NCI-H2081 treated with DMSO at 0.1 percent for 48 hours (cell line): ENCODE data around the gene ABHD1.
"Not testable (repeated sequence)": the region's sequence is repeated elsewhere in the genome, so short reads cannot be mapped to it uniquely, and the experiment has no call there.

Source experiments
- DNase-seq: peaks from one replicate; lab custom pipeline; 2025; lab: John Stamatoyannopoulos, UW

The ABHD1 gene

DNA sequence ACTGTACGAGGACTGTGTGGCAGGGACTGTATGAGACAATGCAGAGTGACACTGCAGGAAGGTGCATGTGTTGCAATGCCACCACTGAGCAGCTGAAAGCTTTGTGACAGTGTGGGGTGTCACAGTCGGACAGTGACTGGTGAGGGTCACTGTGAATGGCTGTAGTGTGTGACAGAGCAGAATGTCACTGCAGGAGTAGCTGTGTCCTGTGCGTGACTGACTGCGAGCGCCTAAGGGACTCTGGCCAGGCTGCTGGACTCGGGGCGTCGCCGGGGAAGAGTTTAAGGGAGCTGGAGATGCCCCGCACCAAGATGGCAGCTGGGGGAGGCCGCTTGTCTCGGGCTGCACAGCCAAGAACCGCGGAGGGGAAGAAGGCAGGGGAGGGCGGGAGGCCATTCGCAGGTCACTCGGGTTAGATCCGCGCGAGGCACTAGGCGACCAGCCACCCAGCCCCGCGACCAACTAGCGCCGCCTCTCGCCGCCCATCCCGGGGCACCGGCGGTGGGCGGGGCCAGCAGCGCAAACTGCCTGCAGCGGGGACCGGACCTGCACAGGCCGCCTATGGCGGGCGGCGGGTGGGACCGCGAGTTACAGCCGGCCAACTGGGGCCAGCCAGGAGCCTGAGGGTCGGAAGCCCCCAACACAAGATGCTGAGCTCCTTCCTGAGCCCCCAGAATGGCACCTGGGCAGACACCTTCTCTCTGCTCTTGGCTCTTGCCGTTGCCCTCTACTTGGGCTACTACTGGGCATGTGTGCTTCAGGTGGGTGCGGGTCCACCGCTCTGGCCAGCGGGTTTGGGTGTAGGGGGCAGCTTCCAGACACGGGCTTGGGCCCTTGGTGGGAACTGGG, at the start of gene ABHD1:
TSS of gene ABHD1 (plus strand) at position 514 of the 849 bp plus-strand sequence. CDS start at position 648, 134 bp downstream.
- DNase-seq, result no peak

DNA sequence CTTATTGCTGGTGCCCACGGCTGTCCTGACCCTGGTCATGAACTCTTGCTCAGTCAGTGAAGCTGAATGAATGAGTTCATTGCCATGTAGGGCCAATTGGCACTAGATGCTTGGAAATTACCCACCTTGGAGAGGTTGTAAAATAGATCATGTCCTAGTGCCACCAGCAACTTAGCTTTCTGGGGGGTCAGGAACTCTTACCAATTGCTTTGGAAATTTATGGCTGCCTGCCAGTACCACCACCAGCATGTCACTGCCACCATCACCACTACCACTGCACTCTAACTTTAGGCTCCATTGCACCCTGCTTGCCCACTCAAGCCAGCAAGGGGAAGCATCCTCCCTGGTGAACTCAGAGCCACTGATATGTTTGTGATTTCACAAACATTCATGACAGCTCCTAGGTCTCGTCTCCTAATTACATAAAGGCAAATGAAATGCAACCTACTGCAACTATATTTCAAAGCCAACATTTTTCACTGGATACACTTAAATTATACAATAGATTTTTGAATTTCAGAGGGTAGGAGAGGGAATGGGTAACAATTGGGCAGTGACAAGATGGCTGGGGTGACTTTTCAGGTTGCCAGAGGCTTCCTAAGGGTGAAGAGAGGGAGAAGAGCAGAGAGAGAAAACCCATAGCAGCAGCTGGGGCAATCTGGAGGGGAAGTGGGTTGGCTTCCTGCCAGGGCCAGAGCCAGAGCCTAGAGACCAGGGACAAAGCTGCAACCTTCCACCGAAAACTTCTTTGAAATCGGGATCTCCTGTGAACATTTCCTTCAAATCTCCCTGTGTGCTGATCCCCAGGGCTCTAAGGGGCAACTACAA, 48.7 kb upstream of the ABHD1 start:
- no peak for DNase-seq

DNA sequence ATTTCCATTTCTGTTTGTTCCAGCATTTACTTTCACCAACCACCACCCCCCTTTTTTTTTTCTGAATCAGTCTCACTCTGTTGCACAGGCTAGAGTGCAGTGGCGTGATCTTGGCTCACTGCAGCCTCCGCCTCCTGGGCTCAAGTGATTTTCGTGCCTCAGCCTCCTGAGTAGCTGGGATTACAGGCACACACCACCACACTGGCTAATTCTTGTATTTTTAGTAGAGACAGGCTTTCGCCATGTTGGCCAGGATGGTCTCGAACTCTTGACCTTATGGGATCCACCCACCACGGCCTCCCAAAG, 48.1 kb upstream of the ABHD1 start:
- not testable (repeated sequence) for DNase-seq

DNA sequence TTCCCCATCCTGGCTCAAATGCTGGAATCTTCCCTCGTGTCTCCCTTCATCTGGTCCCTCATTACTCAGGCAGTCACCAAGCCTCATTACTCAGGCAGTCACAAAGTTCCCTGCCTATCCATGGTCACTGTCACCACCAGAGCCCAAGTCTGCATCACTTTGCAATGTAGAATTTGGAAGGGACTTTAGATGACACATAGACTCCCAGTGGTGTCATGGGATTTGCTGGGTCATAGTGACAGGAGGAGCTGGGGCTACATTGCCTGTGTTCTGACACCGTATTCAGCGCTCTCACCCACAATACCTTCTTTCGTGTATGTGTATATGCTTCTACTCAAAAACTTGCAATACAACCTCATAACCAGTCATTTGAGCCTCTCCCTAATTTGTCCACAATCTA, 47.3 kb upstream of the ABHD1 start:
- no peak for DNase-seq

DNA sequence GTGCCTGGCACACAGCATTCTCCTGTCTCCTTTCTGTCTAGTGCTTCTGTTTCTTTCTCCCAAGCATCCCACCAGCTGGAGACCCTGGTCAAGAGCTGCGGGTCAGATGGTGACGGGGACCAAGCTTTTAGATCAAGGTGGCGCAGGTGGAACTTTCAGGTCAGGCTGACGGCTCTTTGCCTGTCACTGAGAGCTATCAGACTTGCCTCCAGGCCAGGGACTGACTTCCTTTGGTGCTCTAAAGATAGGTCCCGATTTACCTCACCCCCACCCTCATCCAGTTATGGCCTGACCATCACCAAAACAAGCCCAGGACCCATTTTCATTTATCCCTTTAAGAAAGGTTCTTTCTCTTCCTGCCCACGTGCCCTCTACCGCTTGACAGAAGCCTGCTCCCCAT, 46.4 kb upstream of the ABHD1 start:
- no peak for DNase-seq

DNA sequence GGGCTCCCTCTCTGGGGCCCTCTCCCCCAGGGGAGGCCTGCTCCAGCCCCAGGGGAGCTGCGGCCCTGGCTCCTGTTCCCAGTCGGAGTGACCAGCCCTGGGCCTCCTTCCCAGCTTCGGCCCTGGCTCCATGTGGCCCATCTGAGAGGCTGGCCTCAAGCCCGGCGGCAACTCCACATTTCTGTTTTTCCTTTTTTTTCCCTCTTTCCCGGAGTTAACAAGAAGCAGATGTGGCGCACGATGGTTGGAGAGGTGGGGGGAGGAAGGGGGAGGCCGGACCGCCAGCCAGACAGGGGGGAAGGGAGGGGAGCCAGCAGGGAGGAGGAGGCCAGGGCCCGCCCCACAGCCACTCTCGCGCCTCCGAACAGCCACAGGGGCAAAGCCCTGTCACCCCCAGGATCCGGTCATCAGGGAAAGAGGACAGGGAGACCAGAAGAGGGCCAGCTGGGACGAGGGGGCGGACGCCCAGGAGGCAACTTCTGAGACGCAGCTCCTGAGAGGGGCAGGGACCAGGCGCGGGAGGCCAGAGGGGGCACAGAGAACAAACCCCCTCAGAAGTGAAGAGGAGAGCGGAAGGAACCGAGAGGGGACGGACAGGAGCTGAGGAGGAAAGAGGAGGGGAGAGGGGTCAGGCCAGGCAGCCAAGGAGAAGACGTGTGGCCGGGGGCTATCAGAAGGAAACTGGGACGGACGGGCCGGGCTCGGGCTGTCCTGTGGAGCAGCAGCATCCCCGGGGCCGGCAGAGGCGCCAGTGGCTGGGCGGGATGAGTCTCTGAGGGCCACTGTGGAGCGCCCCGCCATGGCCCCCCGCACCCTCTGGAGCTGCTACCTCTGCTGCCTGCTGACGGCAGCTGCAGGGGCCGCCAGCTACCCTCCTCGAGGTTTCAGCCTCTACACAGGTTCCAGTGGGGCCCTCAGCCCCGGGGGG, 45.1 kb upstream of the ABHD1 start, which contains the start of gene EMILIN1:
TSS of gene EMILIN1 (plus strand) at position 349 of the 928 bp plus-strand sequence. CDS start at position 800, 451 bp downstream.
- DNase-seq, result no peak

DNA sequence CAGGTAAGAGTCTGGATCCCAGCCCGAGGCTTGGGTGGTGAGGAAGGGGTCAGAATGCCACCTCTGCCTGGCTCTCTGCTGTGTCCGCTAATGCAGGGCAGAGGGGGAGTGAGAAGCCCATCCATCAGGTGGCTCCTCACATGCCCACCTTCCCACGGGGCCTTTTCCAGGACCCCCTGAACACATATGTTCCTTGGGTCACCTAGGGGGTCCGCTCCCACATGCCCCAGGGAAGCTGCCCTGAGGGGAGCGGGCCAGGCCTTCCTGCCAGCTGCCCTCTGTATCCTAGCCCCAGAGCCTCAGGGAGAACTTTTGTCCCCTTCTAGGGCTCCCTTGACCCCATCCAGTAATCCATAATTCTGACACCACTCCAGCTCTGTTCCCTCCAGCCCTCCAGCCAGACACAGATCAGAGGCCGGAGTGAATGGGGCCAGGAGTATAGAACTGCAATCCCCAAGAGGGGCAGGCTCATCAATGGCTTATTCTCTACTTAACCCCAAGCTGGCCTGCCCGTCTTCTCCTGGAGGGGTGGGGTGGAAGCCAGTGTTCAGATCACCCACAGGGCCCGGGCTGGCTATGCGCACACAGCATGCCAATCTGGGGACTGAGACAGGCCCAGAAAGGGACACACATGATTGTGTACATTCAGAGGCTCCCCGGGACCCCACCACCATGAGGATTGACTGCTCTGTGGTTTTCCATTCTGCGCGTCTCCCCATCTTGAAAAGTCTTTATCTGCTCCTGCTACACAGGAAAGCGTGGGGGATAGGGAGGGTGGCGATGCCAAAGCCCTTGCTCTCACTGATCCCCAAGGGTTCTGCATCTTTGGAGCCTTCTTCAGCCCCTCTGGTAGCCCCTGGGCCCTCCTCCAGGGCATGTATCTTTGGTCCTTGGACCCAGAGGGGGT, 44.1 kb upstream of the ABHD1 start:
- DNase-seq, result no peak

DNA sequence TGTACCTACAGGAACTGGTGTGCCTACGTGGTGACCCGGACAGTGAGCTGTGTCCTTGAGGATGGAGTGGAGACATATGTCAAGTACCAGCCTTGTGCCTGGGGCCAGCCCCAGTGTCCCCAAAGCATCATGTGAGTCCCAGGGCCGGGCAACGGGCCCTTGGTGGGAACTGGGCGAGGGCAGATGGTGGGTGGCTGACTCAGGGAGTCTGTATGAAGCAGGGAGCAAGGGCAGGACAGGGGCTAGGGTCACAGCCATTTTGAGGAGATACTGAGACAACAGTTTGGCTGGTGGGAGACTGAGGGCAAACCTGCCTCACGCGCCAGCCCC, 43.5 kb upstream of the ABHD1 start:
- no peak for DNase-seq

DNA sequence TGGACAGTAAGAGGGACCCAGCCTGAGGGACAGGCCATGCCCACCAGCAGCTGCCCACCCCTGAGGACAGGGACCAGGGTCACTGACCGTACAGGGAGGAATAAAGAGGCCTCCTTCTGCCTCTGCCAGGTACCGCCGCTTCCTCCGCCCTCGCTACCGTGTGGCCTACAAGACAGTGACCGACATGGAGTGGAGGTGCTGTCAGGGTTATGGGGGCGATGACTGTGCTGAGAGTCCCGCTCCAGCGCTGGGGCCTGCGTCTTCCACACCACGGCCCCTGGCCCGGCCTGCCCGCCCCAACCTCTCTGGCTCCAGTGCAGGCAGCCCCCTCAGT, 43.0 kb upstream of the ABHD1 start:
- DNase-seq, result no peak

DNA sequence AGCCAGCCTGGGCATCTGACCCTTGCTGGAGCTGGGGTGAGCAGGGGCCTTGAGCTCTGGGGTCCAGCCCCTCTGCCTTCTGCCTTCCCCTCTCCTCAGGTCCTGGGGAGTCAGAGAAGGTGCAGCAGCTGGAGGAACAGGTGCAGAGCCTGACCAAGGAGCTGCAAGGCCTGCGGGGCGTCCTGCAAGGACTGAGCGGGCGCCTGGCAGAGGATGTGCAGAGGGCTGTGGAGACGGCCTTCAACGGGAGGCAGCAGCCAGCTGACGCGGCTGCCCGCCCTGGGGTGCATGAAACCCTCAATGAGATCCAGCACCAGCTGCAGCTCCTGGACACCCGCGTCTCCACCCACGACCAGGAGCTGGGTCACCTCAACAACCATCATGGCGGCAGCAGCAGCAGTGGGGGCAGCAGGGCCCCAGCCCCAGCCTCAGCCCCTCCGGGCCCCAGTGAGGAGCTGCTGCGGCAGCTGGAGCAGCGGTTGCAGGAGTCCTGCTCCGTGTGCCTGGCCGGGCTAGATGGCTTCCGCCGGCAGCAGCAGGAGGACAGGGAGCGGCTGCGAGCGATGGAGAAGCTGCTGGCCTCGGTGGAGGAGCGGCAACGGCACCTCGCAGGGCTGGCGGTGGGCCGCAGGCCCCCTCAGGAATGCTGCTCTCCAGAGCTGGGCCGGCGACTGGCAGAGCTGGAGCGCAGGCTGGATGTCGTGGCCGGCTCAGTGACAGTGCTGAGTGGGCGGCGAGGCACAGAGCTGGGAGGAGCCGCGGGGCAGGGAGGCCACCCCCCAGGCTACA, 41.4 kb upstream of the ABHD1 start:
- DNase-seq, result no peak

DNA sequence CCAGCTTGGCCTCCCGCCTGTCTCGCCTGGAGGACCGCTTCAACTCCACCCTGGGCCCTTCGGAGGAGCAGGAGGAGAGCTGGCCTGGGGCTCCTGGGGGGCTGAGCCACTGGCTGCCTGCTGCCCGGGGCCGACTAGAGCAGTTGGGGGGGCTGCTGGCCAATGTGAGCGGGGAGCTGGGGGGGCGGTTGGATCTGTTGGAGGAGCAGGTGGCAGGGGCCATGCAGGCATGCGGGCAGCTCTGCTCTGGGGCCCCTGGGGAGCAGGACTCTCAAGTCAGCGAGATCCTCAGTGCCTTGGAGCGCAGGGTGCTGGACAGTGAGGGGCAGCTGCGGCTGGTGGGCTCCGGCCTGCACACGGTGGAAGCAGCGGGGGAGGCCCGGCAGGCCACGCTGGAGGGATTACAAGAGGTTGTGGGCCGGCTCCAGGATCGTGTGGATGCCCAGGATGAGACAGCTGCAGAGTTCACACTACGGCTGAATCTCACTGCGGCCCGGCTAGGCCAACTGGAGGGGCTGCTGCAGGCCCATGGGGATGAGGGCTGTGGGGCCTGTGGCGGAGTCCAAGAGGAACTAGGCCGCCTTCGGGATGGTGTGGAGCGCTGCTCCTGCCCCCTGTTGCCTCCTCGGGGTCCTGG, 40.7 kb upstream of the ABHD1 start:
- DNase-seq, result no peak

DNA sequence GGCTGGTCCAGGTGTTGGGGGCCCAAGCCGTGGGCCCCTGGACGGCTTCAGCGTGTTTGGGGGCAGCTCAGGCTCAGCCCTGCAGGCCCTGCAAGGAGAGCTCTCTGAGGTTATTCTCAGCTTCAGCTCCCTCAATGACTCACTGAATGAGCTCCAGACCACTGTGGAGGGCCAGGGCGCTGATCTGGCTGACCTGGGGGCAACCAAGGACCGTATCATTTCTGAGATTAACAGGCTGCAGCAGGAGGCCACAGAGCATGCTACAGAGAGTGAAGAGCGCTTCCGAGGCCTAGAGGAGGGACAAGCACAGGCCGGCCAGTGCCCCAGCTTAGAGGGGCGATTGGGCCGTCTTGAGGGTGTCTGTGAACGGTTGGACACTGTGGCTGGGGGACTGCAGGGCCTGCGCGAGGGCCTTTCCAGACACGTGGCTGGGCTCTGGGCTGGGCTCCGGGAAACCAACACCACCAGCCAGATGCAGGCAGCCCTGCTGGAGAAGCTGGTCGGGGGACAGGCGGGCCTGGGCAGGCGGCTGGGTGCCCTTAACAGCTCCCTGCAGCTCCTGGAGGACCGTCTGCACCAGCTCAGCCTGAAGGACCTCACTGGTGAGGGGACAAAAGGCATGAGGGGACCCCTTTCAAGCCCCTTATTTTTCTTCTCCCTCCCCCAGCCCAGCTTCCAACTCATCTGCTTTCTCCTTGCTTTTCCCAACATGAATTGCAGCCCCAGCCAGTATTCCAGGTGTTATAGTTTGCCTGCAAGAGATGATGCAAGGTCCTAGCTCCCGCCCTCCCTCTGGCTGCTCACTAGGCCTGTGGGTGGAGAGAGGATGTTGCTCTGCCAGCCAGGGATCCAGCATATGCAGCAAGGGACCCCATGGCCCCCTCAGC, 40.0 kb upstream of the ABHD1 start:
- no peak for DNase-seq

DNA sequence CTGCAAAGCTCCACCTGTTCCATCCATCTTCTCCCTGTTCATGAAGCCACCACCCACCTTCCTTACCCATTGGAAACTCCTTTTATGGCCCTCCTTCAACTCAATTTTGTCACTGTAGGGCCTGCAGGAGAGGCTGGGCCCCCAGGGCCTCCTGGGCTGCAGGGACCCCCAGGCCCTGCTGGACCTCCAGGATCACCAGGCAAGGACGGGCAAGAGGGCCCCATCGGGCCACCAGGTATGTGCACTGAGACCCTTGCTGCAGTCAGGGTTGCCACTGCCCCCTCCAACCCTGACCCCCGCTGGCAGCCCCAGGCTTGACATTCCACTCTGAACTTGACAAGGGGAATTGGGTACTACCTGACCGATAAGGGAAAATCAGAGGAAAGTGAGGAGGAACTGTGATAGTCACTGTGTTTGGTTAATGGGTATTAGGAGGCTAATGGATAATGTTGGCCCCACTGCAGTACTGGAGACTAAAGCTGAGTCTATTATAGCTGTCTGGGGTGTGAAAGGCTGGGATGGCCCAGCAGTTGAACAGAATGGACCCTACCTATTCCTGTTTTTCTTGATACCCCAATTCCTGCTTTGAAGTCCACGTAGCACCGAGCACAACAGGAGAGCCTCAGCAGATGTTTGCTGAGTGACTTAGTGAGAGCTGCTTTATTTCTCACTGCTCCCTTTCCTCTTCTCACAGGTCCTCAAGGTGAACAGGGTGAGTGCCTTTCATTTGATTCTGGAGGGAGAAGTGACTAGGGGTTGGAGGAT, 39.1 kb upstream of the ABHD1 start:
- DNase-seq, result no peak

DNA sequence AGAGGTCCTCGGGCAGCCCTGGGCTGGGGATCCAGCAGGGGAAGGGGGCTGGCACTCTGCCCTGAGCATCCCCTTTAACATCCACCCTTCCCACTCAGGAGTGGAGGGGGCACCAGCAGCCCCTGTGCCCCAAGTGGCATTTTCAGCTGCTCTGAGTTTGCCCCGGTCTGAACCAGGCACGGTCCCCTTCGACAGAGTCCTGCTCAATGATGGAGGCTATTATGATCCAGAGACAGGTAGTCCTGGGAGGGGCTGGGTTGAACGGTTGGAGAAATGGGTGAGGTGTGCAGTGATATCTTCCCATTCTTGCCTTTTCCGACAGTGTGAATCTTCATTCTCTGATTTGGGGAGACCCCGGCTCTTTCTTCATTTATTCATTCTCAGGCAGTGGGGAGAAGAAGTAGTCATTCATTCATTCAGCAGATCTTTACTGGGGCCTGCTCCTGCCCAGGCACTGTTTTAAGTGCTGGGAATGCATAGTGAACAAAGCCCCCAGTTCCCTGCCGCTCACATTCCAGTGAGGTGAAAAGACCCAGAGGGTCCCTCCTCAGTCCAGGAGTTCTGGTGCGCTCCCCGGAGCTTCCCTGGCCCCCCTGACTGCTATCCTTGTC, 38.4 kb upstream of the ABHD1 start:
- DNase-seq, result no peak

DNA sequence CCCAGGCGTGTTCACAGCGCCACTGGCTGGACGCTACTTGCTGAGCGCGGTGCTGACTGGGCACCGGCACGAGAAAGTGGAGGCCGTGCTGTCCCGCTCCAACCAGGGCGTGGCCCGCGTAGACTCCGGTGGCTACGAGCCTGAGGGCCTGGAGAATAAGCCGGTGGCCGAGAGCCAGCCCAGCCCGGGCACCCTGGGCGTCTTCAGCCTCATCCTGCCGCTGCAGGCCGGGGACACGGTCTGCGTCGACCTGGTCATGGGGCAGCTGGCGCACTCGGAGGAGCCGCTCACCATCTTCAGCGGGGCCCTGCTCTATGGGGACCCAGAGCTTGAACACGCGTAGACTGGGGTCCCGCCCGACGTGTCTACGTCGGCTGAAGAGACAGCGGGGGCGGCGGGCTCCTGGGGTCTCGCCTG, 37.9 kb upstream of the ABHD1 start:
- DNase-seq, result no peak

DNA sequence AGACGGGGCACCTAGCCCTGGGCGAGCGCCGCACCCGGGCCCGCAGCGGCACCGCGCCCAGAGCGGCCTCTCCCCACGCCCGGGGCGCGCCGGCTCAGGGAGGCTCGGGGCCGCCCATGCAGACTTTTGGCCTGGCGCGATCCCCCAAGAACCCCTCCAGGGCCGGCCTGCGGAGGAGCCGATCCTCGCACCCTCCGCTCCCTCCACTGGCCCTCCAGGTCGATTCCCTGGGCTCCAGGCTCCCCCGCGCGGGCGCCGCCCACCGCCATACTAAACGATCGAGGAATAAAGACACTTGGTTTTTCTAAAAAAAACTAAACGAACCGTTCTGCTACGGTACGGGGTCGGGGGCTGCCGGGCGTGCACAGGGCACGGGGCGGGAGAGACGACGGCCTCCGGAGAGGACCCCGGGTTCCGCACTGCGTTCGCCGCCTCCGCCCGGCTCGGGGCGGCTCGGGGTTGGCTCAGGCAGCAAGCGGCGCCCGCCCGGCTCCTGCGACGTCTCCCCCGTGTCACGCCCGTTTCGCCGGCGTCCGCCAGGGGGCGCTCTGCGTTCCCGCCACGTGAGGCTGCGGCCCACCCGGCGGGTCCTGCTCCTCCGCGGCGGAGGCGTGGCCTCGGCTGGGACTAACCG, 37.4 kb upstream of the ABHD1 start:
- DNase-seq, result peak; percentile 79
